ENCODE results near the gene SYP.

DNA sequence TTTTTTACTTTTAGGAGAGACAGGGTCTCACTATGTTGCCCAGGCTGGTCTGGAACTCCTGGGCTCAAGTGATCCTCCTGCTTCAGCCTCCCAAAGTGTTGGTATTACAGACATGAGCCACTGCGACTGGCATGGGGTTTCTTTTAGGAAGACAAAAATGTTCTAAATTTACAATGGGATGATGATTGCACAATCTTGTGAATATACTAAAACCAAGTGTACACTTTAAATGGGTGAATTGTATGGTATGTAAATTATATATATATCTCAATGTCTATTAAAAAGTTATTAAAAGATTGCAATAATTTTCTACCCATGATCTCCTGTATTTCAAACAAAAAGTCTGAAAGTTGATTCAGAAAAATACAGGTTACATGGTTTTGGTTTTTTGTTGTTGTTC, 46.5 kb downstream of the SYP start:
- TF ChIP-seq, protein P1, sequence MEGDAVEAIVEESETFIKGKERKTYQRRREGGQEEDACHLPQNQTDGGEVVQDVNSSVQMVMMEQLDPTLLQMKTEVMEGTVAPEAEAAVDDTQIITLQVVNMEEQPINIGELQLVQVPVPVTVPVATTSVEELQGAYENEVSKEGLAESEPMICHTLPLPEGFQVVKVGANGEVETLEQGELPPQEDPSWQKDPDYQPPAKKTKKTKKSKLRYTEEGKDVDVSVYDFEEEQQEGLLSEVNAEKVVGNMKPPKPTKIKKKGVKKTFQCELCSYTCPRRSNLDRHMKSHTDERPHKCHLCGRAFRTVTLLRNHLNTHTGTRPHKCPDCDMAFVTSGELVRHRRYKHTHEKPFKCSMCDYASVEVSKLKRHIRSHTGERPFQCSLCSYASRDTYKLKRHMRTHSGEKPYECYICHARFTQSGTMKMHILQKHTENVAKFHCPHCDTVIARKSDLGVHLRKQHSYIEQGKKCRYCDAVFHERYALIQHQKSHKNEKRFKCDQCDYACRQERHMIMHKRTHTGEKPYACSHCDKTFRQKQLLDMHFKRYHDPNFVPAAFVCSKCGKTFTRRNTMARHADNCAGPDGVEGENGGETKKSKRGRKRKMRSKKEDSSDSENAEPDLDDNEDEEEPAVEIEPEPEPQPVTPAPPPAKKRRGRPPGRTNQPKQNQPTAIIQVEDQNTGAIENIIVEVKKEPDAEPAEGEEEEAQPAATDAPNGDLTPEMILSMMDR (IDR thresholded peaks at IDR 0.05) = no peak
- no peak for TF ChIP-seq POLR2A (IDR thresholded peaks at IDR 0.05)
